DOHH2 (cell line): Measurements from ENCODE around the gene PSMD14.

Source experiments
- CTCF ChIP-seq: fragments of 200-600 bp; sonication (generic); IDR thresholded peaks from one replicate; pipeline ENCODE4 v1.5.1; 2014; ENCODE audit warnings: antibody characterized with exemption, mild to moderate bottlenecking, low read depth, low read length; ENCODE audit not compliant: poor library complexity, severe bottlenecking
- EZH2phosphoT487 ChIP-seq: fragments of 200-600 bp; sonication (generic); IDR thresholded peaks from 2 replicates; pipeline ENCODE4 v1.6.1; 2017; ENCODE audit warnings: borderline replicate concordance, mild to moderate bottlenecking, antibody characterized with exemption, low read length, moderate library complexity, mixed read lengths

- TF ChIP-seq CTCF (no peak), EZH2phosphoT487 (no peak)
Observed at GRCh38 chr2:161324876-161325275, 16.7 kb downstream of the PSMD14 start.
